Mesendoderm (in vitro differentiated cells): ENCODE data around the gene CFAP20DC.
"Not testable (repeated sequence)": the region's sequence is repeated elsewhere in the genome, so short reads cannot be mapped to it uniquely, and the experiment has no call there.

Source experiments
- DNase-seq: peaks from one replicate; pipeline ENCODE4 v3.0.0; 2013
- H2AK5ac ChIP-seq: 2 replicates; pipeline ENCODE4 v1.6.1; 2013; ENCODE audit warnings: low read length, inconsistent platforms
- H2BK120ac ChIP-seq: 2 replicates; pipeline ENCODE4 v1.6.1; 2013; ENCODE audit warnings: low read depth, mild to moderate bottlenecking, low read length, moderate library complexity, mixed read lengths
- H2BK15ac ChIP-seq: replicated peaks from 2 replicates; pipeline ENCODE4 v1.6.1; 2013; ENCODE audit warnings: low read depth, mild to moderate bottlenecking, moderate library complexity
- H2BK5ac ChIP-seq: 2 replicates; pipeline ENCODE4 v1.6.1; 2013; ENCODE audit warnings: low read length, inconsistent platforms
- H3K18ac ChIP-seq: 2 replicates; pipeline ENCODE4 v1.6.1; 2013; ENCODE audit warnings: mild to moderate bottlenecking, low read length, mixed read lengths
- H3K23ac ChIP-seq: one replicate; pipeline ENCODE4 v1.6.1; 2013; ENCODE audit warnings: low read length
- H3K27ac ChIP-seq: 2 replicates; pipeline ENCODE4 v1.5.1; 2013; ENCODE audit warnings: low read depth, mild to moderate bottlenecking, inconsistent platforms, low read length, moderate library complexity
- H3K27me3 ChIP-seq: 2 replicates; pipeline ENCODE4 v1.6.1; 2013; ENCODE audit warnings: low read length, control low read depth, mild to moderate bottlenecking, inconsistent platforms; ENCODE audit not compliant: insufficient read depth, poor library complexity
- H3K36me3 ChIP-seq: 2 replicates; pipeline ENCODE4 v1.6.1; 2013; ENCODE audit warnings: low read length, inconsistent platforms; ENCODE audit not compliant: control insufficient read depth, insufficient read depth
- H3K4ac ChIP-seq: one replicate; pipeline ENCODE4 v1.6.1; 2013; ENCODE audit warnings: low read depth, mild to moderate bottlenecking, low read length, moderate library complexity
- H3K4me1 ChIP-seq: 2 replicates; pipeline ENCODE4 v1.6.1; 2013; ENCODE audit warnings: low read depth, low read length, inconsistent platforms; ENCODE audit not compliant: control insufficient read depth
- H3K4me2 ChIP-seq: 2 replicates; pipeline ENCODE4 v1.6.1; 2013; ENCODE audit warnings: low read length
- H3K4me3 ChIP-seq: 2 replicates; pipeline ENCODE4 v1.5.1; 2013; ENCODE audit warnings: mild to moderate bottlenecking, low read length
- H3K56ac ChIP-seq: one replicate; pipeline ENCODE4 v1.6.1; 2013; ENCODE audit warnings: low read length
- H3K79me1 ChIP-seq: 2 replicates; pipeline ENCODE4 v1.6.1; 2013; ENCODE audit warnings: low read length, inconsistent platforms
- H3K79me2 ChIP-seq: 2 replicates; pipeline ENCODE4 v1.6.1; 2013; ENCODE audit warnings: mild to moderate bottlenecking, low read length; ENCODE audit not compliant: control insufficient read depth, insufficient read depth
- H3K9ac ChIP-seq: 2 replicates; pipeline ENCODE4 v1.6.1; 2013; ENCODE audit warnings: low read length, inconsistent platforms
- H4K5ac ChIP-seq: one replicate; pipeline ENCODE4 v1.6.1; 2013; ENCODE audit warnings: low read length
- H4K8ac ChIP-seq: one replicate; pipeline ENCODE4 v1.6.1; 2013; ENCODE audit warnings: low read depth, mild to moderate bottlenecking, control low read depth, low read length, moderate library complexity
- WGBS: extraction: QIAGEN DNeasy Blood & Tissue Kit; methylation state at CpG from one replicate; pipeline ENCODE4 v1.1.7; 2013; ENCODE audit warnings: low lambda C conversion rate, missing lambda C conversion rate; ENCODE audit not compliant: insufficient coverage; ENCODE audit errors: extremely low coverage; 5-methylcytosine and 5-hydroxymethylcytosine counted together

The CFAP20DC gene

GRCh38 chr3:58824285-58824684 is 225.5 kb downstream of the CFAP20DC start:
- H4K5ac ChIP-seq: no peak overlapping the region
- WGBS: no CpG with 5 or more reads among the region's 7 CpGs
- no peak overlapping the region for H2BK5ac ChIP-seq
- H3K4me1 ChIP-seq: no peaks in the 10 kb centered on the region
- no peak overlapping the region for H3K27ac ChIP-seq
- no peaks in the 10 kb centered on the region for H3K36me3 ChIP-seq
- no peaks in the 10 kb centered on the region for H3K27me3 ChIP-seq
- H3K18ac ChIP-seq: no peak overlapping the region
- no peaks in the 10 kb centered on the region for H3K79me1 ChIP-seq
- H2BK120ac ChIP-seq: no peak overlapping the region
- no peaks in the 10 kb centered on the region for H3K79me2 ChIP-seq
- peak; percentile 71 for DNase-seq
- no peak overlapping the region for H3K9ac ChIP-seq
- no peak overlapping the region for H3K23ac ChIP-seq
- H3K4ac ChIP-seq: no peak overlapping the region
- H3K4me3 ChIP-seq: no peak overlapping the region
- no peak overlapping the region for H3K56ac ChIP-seq
- no peak overlapping the region for H2BK15ac ChIP-seq
- H3K4me2 ChIP-seq: no peak overlapping the region
- H4K8ac ChIP-seq: no peak overlapping the region
- no peak overlapping the region for H2AK5ac ChIP-seq

GRCh38 chr3:58806551-58807244 is 243.1 kb downstream of the CFAP20DC start:
- H3K18ac ChIP-seq, H3K4me2 ChIP-seq, H2BK120ac ChIP-seq, H2AK5ac ChIP-seq, H3K56ac ChIP-seq, H3K79me1 ChIP-seq, H3K4ac ChIP-seq, H4K5ac ChIP-seq, H3K27ac ChIP-seq, H4K8ac ChIP-seq, H3K79me2 ChIP-seq, DNase-seq, H3K4me3 ChIP-seq, H2BK5ac ChIP-seq, H3K36me3 ChIP-seq, H3K9ac ChIP-seq, H2BK15ac ChIP-seq, H3K23ac ChIP-seq, H3K4me1 ChIP-seq, H3K27me3 ChIP-seq: not testable (repeated sequence)
- WGBS: no CpG with 5 or more reads among the region's 26 CpGs

DNA sequence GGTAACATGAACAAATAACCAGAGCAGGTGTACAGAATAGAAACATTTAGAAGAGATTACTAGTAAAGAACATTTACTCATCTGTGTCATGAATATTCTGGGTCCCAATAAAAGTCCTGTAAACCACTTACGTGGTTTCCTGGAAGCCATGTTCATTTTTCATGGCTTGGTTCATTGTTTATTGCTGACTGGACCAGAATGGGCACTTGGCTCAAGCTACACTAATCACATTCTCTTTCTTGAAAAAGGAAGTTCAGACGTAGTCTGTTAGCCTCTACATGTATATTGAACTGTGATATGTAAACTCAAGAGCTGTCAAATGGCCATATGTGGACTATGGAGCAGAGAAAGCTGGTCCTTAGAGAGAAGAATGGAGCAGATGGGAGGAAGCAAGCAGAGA is 244.9 kb downstream of the CFAP20DC start:
- no peak overlapping the region for H3K56ac ChIP-seq
- H2AK5ac ChIP-seq: no peak overlapping the region
- no peak overlapping the region for H3K9ac ChIP-seq
- DNase-seq: no peak
- H3K27ac ChIP-seq: no peak overlapping the region
- H3K4ac ChIP-seq: no peak overlapping the region
- no peaks in the 10 kb centered on the region for H3K79me2 ChIP-seq
- no peak overlapping the region for H2BK5ac ChIP-seq
- H3K23ac ChIP-seq: no peak overlapping the region
- no peak overlapping the region for H4K8ac ChIP-seq
- no peaks in the 10 kb centered on the region for H3K79me1 ChIP-seq
- no peaks in the 10 kb centered on the region for H3K4me1 ChIP-seq
- H2BK15ac ChIP-seq: no peak overlapping the region
- no peak overlapping the region for H3K4me2 ChIP-seq
- no peak overlapping the region for H4K5ac ChIP-seq
- WGBS: no CpG with 5 or more reads among the region's 2 CpGs
- H3K4me3 ChIP-seq: no peak overlapping the region
- no peak overlapping the region for H3K18ac ChIP-seq
- H2BK120ac ChIP-seq: no peak overlapping the region
- no peaks in the 10 kb centered on the region for H3K36me3 ChIP-seq
- H3K27me3 ChIP-seq: no peaks in the 10 kb centered on the region

GRCh38 chr3:58801541-58801940 is 248.3 kb downstream of the CFAP20DC start:
- Histone ChIP-seq H4K5ac (no peak overlapping the region), H3K4me2 (no peak overlapping the region), H3K36me3 (no peaks in the 10 kb centered on the region), H3K4me1 (no peaks in the 10 kb centered on the region), H2BK5ac (no peak overlapping the region), H3K4me3 (no peak overlapping the region), H3K79me2 (no peaks in the 10 kb centered on the region), H3K23ac (no peak overlapping the region), H3K27ac (no peak overlapping the region), H2BK15ac (no peak overlapping the region), H3K18ac (no peak overlapping the region), H3K9ac (no peak overlapping the region), H3K56ac (no peak overlapping the region), H4K8ac (no peak overlapping the region), H2BK120ac (no peak overlapping the region), H3K27me3 (no peaks in the 10 kb centered on the region), H3K4ac (no peak overlapping the region), H2AK5ac (no peak overlapping the region), H3K79me1 (no peaks in the 10 kb centered on the region)
- no CpG with 5 or more reads among the region's 6 CpGs for WGBS
- no peak for DNase-seq

- no peak overlapping the region for H2AK5ac ChIP-seq
- H2BK120ac ChIP-seq: no peak overlapping the region
- no peaks in the 10 kb centered on the region for H3K79me2 ChIP-seq
- H3K4me3 ChIP-seq: no peak overlapping the region
- no peak overlapping the region for H3K4ac ChIP-seq
- no peak overlapping the region for H3K4me2 ChIP-seq
- H3K4me1 ChIP-seq: no peaks in the 10 kb centered on the region
- no peaks in the 10 kb centered on the region for H3K79me1 ChIP-seq
- H3K36me3 ChIP-seq: no peaks in the 10 kb centered on the region
- no peak overlapping the region for H3K9ac ChIP-seq
- H3K18ac ChIP-seq: no peak overlapping the region
- no peak overlapping the region for H4K5ac ChIP-seq
- no peak overlapping the region for H4K8ac ChIP-seq
- no peak overlapping the region for H3K27ac ChIP-seq
- DNase-seq: no peak
- H3K23ac ChIP-seq: no peak overlapping the region
- H3K27me3 ChIP-seq: no peaks in the 10 kb centered on the region
- no peak overlapping the region for H3K56ac ChIP-seq
- WGBS: no CpG with 5 or more reads among the region's 3 CpGs
- no peak overlapping the region for H2BK5ac ChIP-seq
- H2BK15ac ChIP-seq: no peak overlapping the region
Measured at GRCh38 chr3:58800940-58801339, 248.9 kb downstream of the CFAP20DC start.

DNA sequence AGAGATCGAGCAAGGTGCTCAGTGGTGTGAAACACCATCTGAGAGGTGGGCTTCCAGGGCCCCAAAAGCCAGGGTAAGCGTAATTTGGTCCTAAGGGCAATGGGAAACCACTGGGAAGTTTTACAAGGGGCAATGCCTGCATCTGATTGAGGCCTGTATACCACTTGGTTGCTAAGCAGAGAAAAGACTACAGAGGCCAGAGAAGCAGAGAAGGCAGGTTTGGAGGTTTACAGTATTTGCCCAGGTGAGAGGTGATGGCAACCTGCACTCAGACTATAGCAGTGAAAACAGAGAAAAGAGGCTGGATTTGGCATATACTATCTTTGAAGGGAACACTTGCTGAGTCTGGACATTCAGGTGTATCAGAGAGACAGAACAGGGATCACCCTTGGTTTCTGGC is 249.8 kb downstream of the CFAP20DC start:
- Histone ChIP-seq H2BK120ac (no peak overlapping the region), H3K56ac (no peak overlapping the region), H3K18ac (no peak overlapping the region), H3K79me2 (no peaks in the 10 kb centered on the region), H4K5ac (no peak overlapping the region), H2BK15ac (no peak overlapping the region), H3K27ac (no peak overlapping the region), H3K23ac (no peak overlapping the region), H3K4ac (no peak overlapping the region), H3K4me3 (no peak overlapping the region), H3K27me3 (no peaks in the 10 kb centered on the region), H3K9ac (no peak overlapping the region), H4K8ac (no peak overlapping the region), H2BK5ac (no peak overlapping the region), H2AK5ac (no peak overlapping the region), H3K79me1 (no peaks in the 10 kb centered on the region), H3K4me2 (no peak overlapping the region), H3K36me3 (no peaks in the 10 kb centered on the region), H3K4me1 (no peaks in the 10 kb centered on the region)
- no CpG with 5 or more reads among the region's 2 CpGs for WGBS
- no peak for DNase-seq
